OCI-LY7 (cell line): ENCODE measurements around the gene RAB40C. TPM values are rescaled to one million over a fixed set of nuclear protein-coding genes. Genes with fewer than 3 reads are reported as not detected.

Experiments used
- BruUV-seq: library from RNA; stranded (reverse); fragments of 400-500 nt; replicated peaks from 2 replicates; lab custom pipeline; 2021; lab: Mats Ljungman, UMichigan
- CTCF ChIA-PET: fragments of 300-600 bp; sonication (Branson Sonifier 250); formaldehyde crosslinking; loops from one replicate; lab custom pipeline; 2022; ENCODE audit warnings: antibody characterized with exemption; ENCODE audit not compliant: unreplicated experiment; lab: Charles Lee
- POLR2A ChIA-PET: fragments of 300-600 bp; sonication (Branson Sonifier 250); formaldehyde crosslinking; loops from one replicate; lab custom pipeline; 2022; ENCODE audit warnings: antibody characterized with exemption; lab: Charles Lee
- DNase-seq: peaks from one replicate; pipeline ENCODE4 v3.0.0-alpha.2; 2015; ENCODE audit warnings: low spot score
- H2AFZ ChIP-seq: fragments of 200-600 bp; sonication (generic), shearing (Covaris generic); 2 replicates; pipeline ENCODE4 v1.6.1; 2014; ENCODE audit warnings: mild to moderate bottlenecking, antibody characterized with exemption, low read length, moderate library complexity
- H3K27ac ChIP-seq: fragments of 200-600 bp; sonication (generic); 2 replicates; pipeline ENCODE4 v1.5.1; 2014; ENCODE audit warnings: mixed run types, low read depth, mild to moderate bottlenecking, moderate library complexity, low read length, inconsistent platforms; ENCODE audit not compliant: poor library complexity, severe bottlenecking
- H3K36me3 ChIP-seq: fragments of 200-600 bp; sonication (generic); 2 replicates; pipeline ENCODE4 v1.6.1; 2014; ENCODE audit warnings: mild to moderate bottlenecking, antibody characterized with exemption, low read length, moderate library complexity, mixed read lengths; ENCODE audit not compliant: insufficient read depth
- H3K4me1 ChIP-seq: fragments of 200-600 bp; sonication (generic); 2 replicates; pipeline ENCODE4 v1.5.1; 2014; ENCODE audit warnings: mild to moderate bottlenecking, low read length; ENCODE audit not compliant: insufficient read depth, poor library complexity, severe bottlenecking
- H3K4me2 ChIP-seq: fragments of 200-600 bp; sonication (generic); 2 replicates; pipeline ENCODE4 v1.6.1; 2014; ENCODE audit warnings: mild to moderate bottlenecking, low read length
- H3K4me3 ChIP-seq: fragments of 200-600 bp; sonication (generic); 2 replicates; pipeline ENCODE4 v1.5.1; 2014; ENCODE audit warnings: mild to moderate bottlenecking, low read depth, low read length; ENCODE audit not compliant: poor library complexity, severe bottlenecking
- H3K79me2 ChIP-seq: fragments of 200-600 bp; sonication (generic); 2 replicates; pipeline ENCODE4 v1.6.1; 2016; ENCODE audit warnings: low read depth, mild to moderate bottlenecking, low read length, moderate library complexity, mixed read lengths; ENCODE audit not compliant: insufficient read depth
- H3K9me2 ChIP-seq: fragments of 200-600 bp; sonication (generic); 2 replicates; pipeline ENCODE4 v1.6.1; 2016; ENCODE audit warnings: mild to moderate bottlenecking, low read length, mixed read lengths; ENCODE audit not compliant: insufficient read depth
- H3K9me3 ChIP-seq: fragments of 200-600 bp; sonication (generic); 2 replicates; pipeline ENCODE4 v1.6.1; 2014; ENCODE audit warnings: mild to moderate bottlenecking, mixed run types, low read length, mixed read lengths
- H4K20me1 ChIP-seq: fragments of 200-600 bp; sonication (generic); 2 replicates; pipeline ENCODE4 v1.6.1; 2014; ENCODE audit warnings: mild to moderate bottlenecking, antibody characterized with exemption, low read length, moderate library complexity, mixed read lengths; ENCODE audit not compliant: insufficient read depth
- CTCF ChIP-seq: fragments of 200-600 bp; sonication (generic); conservative IDR thresholded peaks from 2 replicates; pipeline ENCODE4 v1.5.1; 2014; ENCODE audit warnings: mild to moderate bottlenecking, antibody characterized with exemption, low read length, moderate library complexity, mixed read lengths
- EZH2phosphoT487 ChIP-seq: fragments of 200-600 bp; sonication (generic); IDR thresholded peaks from 2 replicates; pipeline ENCODE4 v1.6.1; 2018; ENCODE audit warnings: low read depth, borderline replicate concordance, mild to moderate bottlenecking, mixed run types, antibody characterized with exemption, low read length, moderate library complexity, mixed read lengths
- intact Hi-C: fragments of 100-400 bp; cut with micrococcal nuclease; formaldehyde crosslinking; loops from one replicate; pipeline ENCODE4 v1.10.0; 2022; ENCODE audit not compliant: unreplicated experiment
- total RNA-seq, 2 experiments: library from RNA; depleted of rRNA in 1 of 2; stranded (reverse); fragments of >200 nt in 1 of 2; shearing (Covaris generic) in 1 of 2; gene quantifications; 2 replicates each; pipeline ENCODE4 v1.2.3, GENCODE V29; 2014 to 2022

Gene RAB40C
- total RNA-seq, 2 experiments from 2014 or later = 19.3 to 20.9 TPM

DNA sequence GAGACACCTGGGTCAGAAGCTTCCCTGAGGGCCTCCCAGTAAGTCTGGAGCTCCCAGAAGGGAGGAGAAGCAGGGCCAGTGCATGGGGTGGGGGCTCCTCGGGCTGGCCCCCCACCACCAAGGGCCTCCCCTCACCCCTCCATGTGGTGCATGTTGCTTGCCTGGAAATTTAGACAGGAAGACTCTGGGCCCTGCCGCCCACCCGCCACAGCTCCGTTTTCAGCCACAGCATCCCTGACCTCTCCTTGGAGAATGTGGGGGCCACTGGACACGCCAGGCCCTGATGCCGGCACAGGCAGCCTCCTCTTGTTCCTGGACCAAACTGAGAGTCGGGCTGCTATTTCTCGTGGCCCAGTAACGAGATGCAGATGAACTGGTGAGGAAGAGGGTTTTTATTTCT lies 49.0 kb downstream of the RAB40C start:
- DNase-seq = no peak
- intact Hi-C loops = no loop called here
- peaks cover 8% of the 10 kb centered on the region; the same call in 1 of the 2 replicates for H3K36me3 ChIP-seq
- no peaks in the 10 kb centered on the region for H3K9me2 ChIP-seq
- peak overlapping the region; percentile 73 for H3K27ac ChIP-seq
- no TSS peak for BruUV-seq
- H3K4me1 ChIP-seq = peaks cover 54% of the 10 kb centered on the region
- peaks cover 8% of the 10 kb centered on the region; the same call in 1 of the 2 replicates for H3K79me2 ChIP-seq
- no peaks in the 10 kb centered on the region for H3K9me3 ChIP-seq
- H4K20me1 ChIP-seq = no peaks in the 10 kb centered on the region
- POLR2A ChIA-PET = no interaction called here
- peak overlapping the region; percentile 41 for H3K4me3 ChIP-seq
- H3K4me2 ChIP-seq = peak overlapping the region; percentile 70
- peak overlapping the region; percentile 84 for H2AFZ ChIP-seq
- no peak for TF ChIP-seq EZH2phosphoT487
- TF ChIP-seq CTCF = no peak
- CTCF ChIA-PET = no interaction called here

- H3K9me3 ChIP-seq = no peaks in the 10 kb centered on the region
- no peaks in the 10 kb centered on the region for H4K20me1 ChIP-seq
- peak overlapping the region; percentile 89 for H3K4me2 ChIP-seq
- TF ChIP-seq CTCF (no peak), EZH2phosphoT487 (no peak)
- no peak overlapping the region for H3K27ac ChIP-seq
- no peak overlapping the region for H2AFZ ChIP-seq
- peaks cover 3% of the 10 kb centered on the region; the same call in 1 of the 2 replicates for H3K79me2 ChIP-seq
- no peaks in the 10 kb centered on the region for H3K36me3 ChIP-seq
- BruUV-seq = no TSS peak
- no peak for DNase-seq
- ChIA-PET POLR2A (no interaction called here), CTCF (no interaction called here)
- H3K9me2 ChIP-seq = no peaks in the 10 kb centered on the region
- peak overlapping the region; percentile 78 for H3K4me3 ChIP-seq
- H3K4me1 ChIP-seq = peaks cover 48% of the 10 kb centered on the region
- intact Hi-C loops = no loop called here
Observed at GRCh38 chr16:640614-641013, 50.7 kb downstream of the RAB40C start.

GRCh38 chr16:641326-642188 lies 51.7 kb downstream of the RAB40C start, which contains the start of gene MCRIP2:
Gene MCRIP2, plus strand, starts transcription at chr16:641828. Its CDS starts 164 bp downstream, at chr16:641992.
- H3K9me3 ChIP-seq = no peaks in the 10 kb centered on the region
- H3K4me2 ChIP-seq = peak within 1 kb of the TSS; percentile 89
- CTCF ChIA-PET = no interaction called here
- H3K27ac ChIP-seq = peak within 1 kb of the TSS; percentile 40
- H3K4me3 ChIP-seq = peak within 1 kb of the TSS; percentile 78
- no peaks in the 10 kb centered on the region for H3K9me2 ChIP-seq
- TF ChIP-seq CTCF = no peak
- no peak for TF ChIP-seq EZH2phosphoT487
- no TSS peak for BruUV-seq
- peaks cover 48% of the 10 kb centered on the region for H3K4me1 ChIP-seq
- no peaks in the 10 kb centered on the region; the same call in 1 of the 2 replicates for H3K79me2 ChIP-seq
- H2AFZ ChIP-seq = peak within 1 kb of the TSS; percentile 74
- DNase-seq = peak; percentile 85
- no peaks in the 10 kb centered on the region for H3K36me3 ChIP-seq
- POLR2A ChIA-PET = no interaction called here
- H4K20me1 ChIP-seq = no peaks in the 10 kb centered on the region
- intact Hi-C loops = no loop called here
